NCI-H128 (cell line): Measurements from ENCODE around the gene OSTC.

Experiments used
- DNase-seq: peaks from one replicate; lab custom pipeline; 2025; ENCODE audit not compliant: unreplicated experiment; lab: John Stamatoyannopoulos, UW

Gene OSTC

DNA sequence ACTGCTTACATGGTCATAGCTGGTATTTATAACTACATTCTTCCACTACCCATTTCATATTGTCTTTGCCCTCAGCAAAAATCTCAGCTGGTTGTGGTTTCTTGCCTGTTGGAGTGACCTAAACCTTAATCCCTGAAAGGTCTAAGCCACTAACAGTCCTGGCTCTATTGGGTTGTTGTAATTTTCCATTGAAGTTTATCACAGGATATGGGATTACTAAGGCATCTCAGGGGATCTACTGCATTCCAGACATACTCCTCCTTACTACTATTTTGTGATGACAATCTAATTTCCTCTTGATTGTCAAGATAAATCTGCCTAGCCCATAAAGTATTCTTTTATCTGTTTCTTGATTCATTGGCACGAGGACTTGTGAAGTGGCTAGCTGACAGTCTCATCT, 6.2 kb upstream of the OSTC start:
- DNase-seq = no peak

DNA sequence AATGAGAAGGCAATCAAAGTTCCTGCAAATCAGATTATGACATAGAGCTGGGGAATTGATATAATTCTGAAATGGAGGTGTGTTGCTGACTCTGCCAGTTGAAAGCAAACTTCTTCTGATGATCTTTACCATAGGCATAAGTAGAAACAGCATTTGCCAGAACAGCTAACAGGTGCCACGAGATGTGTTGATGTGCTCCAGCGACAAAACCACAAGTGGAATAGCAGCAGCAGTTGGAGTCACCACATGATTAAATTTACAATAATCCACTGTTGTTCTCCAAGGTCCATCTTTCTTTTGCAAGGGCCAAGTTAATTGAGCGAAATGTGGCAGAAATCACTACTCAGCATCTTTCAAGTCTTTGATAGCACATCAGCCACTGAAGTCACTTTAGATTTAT, 3.7 kb upstream of the OSTC start:
- no peak for DNase-seq

DNA sequence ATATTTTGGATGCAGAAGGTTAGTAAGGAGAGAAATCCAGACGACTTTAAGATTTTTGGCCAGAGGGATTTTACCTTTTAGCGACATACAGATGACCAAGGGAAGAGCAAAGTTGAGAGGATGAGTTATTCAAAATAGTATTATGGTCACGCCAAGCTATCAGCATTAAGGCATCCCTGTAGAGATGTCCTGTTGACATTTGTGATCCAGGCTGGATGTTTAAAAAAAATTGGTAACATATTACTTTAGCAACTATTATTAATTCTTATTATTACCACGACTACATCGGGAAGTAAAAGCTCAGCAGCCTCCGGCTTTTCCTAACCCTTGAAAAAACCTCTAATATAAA, 562 bp upstream of the OSTC start:
- no peak for DNase-seq

DNA sequence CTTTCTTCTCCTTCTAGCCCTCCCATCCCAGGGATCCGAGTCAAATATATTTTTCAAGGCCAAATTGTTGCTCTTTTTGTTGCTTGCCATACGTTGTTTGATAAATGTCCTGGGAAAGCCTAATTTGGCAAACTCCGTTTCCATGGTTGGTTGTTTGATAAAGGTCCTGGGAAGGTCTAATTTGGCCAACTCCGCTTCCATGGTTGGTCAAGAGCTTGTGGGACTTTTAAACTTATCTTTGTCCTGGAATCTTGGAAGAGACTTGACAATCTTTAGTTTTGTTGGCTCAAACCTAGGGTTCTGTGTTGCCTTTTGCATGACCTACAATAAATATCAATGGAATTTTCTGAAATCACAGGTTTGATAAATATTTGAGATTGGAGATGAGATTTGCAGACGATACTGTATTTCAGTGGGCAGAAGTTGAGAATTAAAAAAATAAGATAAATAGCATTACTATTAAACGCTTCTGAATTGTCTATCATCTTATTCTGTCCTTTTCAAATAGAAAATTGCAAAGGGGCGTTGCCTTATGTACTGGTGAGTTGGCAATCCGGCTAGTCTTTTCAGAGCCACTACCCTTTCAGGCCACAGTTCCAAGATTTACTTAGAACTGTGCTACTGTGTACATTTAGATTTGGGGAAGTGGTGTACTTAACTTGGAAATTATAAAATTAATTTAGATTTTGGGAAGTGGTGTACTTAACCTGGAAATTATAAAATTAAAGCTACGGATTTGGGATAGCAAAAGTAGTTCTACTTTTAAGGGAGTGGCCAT, 804 bp downstream of the OSTC start:
- no peak for DNase-seq

DNA sequence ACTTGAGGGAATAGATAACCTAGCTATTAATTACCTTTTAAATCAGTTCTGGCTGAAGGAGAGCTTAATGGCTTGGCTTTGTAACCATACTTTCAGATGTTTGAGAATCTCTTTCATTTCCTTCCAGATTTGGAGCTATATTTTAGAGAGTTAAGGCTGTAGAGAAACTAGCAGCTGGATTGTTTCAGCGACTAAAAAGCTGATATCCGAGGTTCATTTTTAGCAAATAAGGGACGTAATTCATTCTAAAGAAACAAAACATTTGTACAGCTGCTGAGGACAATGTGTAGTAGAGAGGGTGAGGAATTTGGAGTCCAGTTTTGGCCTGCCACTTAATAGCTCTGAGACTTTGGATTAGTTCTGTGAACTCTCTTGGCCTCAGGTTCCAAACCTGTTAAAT, 12.2 kb downstream of the OSTC start:
- DNase-seq = no peak

DNA sequence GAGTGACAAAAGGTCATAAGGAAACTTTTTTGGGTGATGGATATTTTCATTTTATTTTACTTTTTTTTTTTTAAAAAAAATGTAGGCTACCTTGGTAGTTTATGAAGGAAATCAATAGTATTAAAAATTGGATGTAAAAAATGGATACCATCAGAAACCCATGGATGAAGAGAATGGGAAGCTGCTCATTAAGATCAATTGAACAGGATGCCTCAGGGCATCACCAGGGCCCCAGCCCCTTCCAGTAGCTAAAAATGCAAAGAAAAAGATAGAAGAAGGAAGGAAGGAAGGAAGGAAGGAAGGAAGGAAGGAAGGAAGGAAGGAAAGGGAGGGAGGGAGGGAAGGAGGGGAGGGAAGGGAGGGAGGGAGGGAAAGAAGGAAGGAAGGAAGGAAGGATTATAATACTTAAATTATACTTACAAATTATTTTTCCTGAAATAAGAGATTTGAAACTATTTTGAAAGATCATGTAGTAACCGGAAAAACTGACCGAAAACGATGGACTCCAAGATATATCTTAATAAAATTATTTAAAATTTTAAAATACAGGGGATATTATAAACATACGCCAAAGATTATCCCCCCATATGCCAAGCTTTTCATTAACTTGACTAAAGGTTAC, 24.1 kb downstream of the OSTC start:
- DNase-seq = no peak

DNA sequence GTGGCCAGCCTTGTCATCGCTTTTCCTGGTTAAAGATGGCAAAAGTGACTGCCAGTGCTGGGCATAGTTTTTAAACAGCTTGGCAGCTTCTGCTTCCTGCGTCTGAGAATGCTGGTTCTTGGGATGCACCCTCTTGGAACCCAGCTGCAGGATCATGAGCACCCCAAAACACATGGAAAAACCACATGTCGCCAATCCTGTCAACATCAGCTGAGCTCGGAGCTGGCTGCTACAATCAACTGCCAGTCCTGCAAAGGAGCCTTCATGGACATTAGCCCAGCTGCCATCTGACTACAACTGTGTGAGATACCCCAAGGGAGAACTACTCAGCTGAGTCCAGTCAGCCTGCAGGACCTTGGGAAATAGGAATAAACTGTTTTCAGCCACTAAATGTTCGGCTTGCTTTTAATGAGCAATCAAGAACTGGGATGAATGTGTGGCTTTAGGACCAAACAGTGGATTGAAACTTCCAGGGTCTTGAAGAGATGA, 31.0 kb downstream of the OSTC start:
- DNase-seq = no peak

DNA sequence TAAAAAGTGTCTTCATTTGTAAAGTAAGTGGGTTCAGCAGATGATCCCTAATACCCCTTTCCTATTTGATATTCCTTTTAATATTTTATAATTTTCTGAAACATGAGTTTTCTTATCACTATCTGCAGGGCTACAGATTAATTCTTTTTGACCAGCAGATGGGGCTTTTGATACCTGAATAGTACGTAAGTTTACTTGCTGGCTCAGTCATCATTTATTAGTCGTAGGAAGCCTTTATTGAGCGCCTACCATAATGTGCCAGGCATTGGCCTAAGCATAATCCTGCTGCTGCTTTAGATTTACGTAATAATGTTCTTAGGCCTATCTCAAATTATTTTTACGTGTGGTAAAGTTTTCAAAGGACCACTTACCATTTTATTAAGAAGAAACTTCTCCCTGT, 33.1 kb downstream of the OSTC start:
- no peak for DNase-seq

DNA sequence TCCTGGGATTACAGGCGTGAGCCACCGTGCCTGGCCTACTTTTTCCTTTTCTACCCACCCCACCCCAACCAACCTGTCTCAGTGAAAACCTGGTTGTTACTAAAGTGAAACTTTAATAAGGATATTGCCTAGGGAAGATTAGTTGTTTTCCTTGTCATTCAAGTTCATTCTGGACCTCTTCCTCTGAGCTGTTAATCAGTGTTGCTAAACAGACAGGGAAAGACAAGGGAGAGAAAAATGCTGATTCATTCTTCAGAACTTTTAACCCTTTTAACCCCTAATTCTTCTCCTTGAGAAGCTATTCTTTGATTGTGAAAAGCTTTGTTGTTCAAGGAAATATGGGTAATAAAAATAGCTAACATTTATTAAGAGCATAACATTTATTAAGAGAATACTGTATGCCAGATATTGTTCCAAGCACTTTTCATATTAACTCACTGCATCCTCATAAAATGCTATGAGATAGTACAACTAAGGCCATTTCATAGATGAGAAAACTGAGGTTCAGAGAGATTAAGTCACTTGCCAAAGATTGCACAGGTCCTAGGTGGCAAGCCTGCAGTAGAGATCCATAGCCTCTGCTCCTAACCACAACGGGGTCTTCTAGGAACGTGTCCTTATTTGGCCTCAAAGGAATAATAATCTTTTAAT, 34.8 kb downstream of the OSTC start:
- DNase-seq = no peak

DNA sequence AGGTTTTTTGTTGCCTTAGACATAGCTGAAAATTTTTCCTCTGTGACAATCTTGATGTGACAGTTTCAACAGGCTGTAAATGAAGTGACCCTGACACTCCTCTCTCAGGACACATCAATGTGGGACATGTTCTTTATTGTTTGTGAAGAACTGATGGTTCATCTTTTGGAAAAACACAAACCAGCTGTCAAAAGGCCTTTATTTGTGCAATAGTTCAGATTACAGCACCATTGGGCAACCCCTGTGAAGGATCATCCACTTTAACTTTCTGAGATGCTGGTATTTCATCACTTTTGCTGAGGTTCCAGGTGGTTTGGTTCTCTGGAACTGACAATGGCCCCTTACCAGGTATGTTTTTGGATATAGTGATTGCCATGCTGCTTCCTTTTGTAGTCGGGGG, 40.3 kb downstream of the OSTC start:
- DNase-seq = no peak

DNA sequence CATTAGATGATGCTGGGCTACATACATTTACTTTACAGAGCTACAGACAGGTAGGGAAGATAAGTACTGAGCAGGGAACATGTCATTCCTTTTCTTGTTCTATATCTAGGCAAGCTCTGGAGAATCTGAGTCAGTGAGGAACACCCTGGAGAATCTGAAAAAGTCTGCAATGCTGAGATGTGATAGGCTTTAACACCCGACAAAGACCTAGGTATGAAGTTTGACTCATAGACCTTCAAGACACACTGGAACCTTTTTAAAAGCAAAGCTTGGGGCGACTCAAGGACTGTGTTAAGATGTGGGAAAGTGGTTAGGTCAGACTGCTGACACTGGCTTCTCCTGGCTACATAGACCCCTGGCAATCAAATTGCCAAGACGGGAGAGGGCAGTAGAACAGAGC, 42.8 kb downstream of the OSTC start:
- DNase-seq = no peak

DNA sequence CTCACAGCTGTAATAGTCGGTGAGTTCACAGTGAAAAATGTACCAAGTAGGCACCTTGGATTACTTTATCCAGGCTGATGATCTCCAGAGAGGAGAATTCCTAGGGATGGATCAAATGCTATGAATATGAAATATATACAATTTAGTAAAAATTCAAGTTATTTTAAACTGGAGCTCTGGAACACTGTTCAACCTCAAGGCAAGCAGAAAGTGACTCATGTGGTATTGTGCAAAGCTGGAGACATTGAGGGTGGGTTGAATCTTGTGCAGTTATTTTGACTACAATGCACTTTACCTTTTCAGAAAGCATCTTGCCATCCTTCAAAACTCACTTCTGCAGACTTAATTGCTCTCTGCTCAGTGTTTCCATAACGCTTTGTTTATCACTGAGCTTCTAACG, 43.4 kb downstream of the OSTC start:
- DNase-seq = no peak

DNA sequence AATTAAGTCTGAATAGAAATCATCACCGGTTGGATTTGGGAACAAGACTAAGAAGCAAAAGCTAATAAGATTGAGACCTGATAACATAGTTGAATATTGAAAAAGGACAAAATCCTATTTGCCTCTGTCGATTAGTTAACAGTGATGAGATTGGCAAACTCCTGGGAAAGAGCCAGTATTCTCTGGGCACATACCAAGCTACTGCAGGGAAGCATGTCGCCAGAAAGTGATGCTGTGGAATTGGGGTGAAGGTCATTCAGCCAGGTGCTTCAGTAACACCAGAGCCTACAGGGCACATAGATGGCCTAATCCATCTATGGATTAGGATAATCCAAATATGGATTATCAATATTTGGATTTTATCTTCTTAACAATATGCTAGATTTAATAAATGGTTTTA, 44.0 kb downstream of the OSTC start:
- no peak for DNase-seq

DNA sequence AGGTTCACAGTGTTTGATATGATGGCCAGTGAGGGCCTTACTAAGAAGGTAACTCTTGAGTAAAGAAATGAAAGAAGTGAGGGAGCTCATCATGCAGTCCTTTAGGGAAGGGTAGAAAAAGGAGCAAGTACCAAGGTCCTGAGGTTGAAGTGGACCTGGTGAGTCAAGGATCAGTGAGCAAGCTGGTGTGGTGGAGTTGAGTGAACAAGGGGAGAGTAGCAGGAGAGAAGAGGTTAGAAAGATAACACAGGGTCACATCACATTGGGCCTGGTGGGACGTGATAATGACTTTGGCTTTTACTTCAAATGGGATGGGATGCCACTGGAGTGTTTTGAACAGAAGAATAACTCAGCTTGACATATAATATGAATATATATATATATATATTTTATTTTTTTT, 44.7 kb downstream of the OSTC start:
- no peak for DNase-seq

DNA sequence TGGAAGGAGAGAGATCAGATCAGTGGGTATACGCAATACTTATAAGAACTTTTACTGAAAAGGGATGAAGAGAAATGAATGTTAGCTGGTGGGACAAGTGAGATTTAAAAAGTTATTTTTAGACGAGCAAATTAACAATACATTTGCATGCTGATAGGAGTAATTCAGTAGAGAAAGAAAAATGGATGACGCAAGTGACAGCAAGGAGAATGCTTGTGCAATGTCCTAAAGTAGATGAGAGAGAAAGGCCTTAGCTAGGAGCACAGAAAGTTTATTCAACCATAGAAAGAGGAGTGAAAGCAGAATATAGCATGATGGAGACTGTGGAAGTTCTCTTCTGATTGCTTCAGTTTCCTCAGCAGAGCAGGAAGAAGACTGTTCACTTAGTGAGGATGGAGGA, 45.8 kb downstream of the OSTC start:
- DNase-seq = no peak

DNA sequence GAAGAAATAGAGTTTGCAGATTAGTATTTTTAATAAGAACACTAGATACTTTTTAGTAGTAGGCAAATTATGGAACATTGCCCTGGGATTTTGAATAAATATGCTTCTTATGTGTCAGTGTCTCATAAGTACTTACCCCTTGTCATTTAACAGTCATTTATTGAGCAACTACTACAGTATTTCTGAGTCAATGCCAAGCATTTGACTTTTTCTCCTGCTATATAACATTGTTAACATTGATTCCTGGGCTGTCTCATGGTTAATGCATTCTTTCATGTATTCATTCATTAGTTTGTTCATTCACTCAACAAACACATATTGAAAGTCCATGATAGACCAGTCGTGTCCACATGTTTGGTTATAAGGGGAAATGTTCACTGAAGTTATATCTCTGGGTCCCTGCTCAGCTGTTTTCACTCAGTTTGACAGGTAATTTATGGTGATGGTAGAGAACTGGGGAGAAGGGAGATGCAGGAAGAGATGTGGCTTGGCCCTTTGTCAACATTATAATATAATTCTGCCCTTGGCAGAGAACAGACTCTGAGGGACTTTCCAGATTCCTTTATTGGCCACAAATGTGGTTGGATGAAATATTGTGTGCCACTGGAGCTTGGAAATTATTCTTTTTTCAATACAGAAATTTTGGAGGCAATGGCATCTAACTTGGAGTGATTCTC, 49.8 kb downstream of the OSTC start:
- DNase-seq = no peak

DNA sequence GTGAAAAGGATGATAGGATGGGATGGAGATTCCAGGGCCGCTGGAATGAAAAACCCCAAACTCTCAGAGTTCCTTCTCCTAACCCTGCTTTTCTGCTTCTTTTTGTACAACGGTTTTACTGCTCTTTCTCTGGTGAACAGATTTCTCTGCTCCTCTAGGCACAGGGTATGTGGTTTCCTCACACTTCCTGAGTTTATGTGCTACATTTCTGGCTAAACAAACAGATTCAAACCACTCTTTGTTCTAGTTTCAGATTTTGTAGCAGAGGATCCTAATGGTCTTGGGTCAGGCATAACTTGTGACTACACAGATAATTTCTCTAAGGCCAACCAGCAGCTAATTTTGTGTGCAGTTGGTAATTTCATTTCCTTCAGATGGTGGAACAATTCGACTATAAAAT, 52.6 kb downstream of the OSTC start:
- DNase-seq = no peak

DNA sequence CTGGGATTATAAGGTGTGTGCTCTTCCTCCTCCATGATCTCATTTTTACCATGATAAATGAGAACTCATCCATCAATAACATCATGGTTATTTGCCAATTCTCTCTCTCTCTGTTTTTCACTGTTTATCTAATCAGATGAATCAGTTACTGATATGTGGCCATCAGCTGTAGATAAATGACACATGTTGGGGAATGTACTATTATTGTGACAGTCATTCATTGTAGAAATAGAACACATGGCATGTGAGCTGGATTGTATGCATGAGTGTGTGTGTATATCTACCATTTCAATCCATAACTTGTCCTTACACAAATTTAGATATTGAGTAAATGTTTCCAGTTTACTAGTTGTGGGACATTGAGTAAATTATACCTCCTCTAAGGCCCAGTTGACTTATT, 53.0 kb downstream of the OSTC start:
- DNase-seq = no peak

DNA sequence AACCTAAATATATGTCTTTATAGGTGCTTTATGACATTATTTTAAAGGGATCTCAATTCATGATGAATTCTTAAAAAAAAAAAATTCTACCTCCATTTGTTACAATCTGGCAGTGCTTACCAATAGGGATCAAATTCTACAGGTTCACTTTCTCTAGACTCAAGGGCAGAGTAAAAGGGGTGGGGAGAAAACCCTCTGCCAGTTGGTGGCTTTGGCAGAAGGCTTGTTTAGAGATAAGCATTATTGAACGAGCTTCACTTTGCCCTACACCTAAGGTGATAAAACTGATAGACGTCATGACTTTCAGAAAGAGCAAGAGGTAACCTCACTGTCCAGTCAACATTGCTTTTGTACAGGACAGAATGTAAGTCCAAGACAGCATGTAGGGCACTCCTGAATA, 53.6 kb downstream of the OSTC start:
- DNase-seq = no peak

DNA sequence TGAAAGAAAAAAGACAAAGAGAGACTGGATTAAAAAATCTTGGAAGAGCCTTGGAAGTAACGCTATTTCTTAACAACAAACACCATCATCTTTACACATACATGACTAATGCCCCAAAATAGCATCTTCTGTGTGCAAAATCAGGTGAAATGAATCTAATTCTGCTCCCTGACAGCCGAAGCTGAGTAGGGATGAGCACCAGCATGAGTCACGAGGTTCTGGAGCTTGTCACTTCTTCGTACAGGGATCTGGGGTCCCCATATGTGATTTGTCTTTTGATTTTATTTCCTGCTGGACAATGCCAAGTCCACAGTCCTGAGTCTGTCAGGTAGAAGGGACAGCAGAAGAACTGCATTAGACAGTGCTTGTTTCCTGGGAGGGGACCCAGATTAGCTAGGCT, 55.9 kb downstream of the OSTC start:
- no peak for DNase-seq

DNA sequence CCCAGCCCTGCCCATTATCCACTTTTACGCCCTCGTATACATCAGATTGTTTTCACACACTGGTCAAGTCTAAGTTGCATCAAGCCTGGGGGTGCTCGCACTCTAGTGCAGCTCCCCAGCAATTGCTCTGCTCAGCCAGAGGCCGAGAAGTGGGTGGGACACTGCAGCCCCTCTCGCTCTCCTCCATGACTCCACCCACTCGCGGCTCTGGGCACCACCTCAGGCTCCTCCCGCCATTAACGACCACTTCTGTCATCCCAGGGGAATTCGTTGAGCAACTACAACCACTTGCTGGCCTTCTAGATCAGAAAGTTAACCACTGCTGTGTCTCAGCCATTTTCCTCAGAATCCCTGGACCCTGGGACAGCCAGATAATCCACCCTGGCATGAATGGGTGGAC, 58.8 kb downstream of the OSTC start:
- no peak for DNase-seq

DNA sequence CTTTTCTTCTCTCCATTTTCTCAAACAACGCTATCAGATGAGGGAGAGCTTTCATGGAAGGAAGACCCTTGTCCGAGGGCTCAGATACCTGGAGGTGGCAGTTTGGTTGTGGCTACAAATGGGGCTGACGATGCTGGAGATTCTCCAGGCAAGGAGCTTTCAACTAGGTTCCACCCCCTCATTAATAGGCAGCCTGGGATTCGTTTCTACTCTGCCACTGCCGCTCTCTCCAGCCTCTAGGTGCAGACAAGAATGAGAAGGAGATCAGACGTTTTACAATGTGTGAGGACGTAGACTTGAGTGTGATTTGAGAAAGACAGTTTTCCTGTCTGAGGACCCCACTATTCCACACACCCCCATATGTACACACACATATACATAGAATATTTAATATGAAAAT, 59.3 kb downstream of the OSTC start:
- DNase-seq = no peak
